ENCODE data around the gene CYB5A. TPM values are rescaled to one million over a fixed set of nuclear protein-coding genes. Genes with fewer than 3 reads are reported as not detected.
A peak's percentile ranks its signal among the peaks of the same experiment; 100 is the strongest.

CYB5A gene
- total RNA-seq, 4 donors from 2014 or later, result 34.0 to 236 (median 173) TPM

GRCh38 chr18:74233933-74234325 is 57.8 kb downstream of the CYB5A start:
- Histone ChIP-seq H3K9me3 (no peaks in the 10 kb centered on the region), H3K27me3 (no peaks in the 10 kb centered on the region), H3K27ac (peak overlapping the region; percentile 75 to 90 (median 88)), H3K4me3 (no peak overlapping the region), H3K4me1 (peaks cover 11 to 34% (median 18%) of the 10 kb centered on the region in 4 donors), H3K36me3 (no peaks in the 10 kb centered on the region)
- intact Hi-C loops (cut with DNase I; ENCODE audit: low total_unique reads) (loop anchor here (2.0 kb wide), 1 partner anchor 51 kb away; no protein-coding TSS in a partner anchor), in situ Hi-C loops (cut with MboI; ENCODE audit: low pct_ligation_motif_present in 1 of 4, low pct_unique_long_range_greater_than_20kb in 1 of 4, low sequenced_read_pairs in 3 of 4) (no loop called here)
- 17 to 24% methylated on average over 1 to 3 of the region's 3 CpGs for WGBS, 2 donors (ENCODE audit: low coverage in 1 of 2)
- TF ChIP-seq POLR2AphosphoS5 (IDR thresholded peaks at IDR 0.05) (no peak), EP300 (IDR thresholded peaks at IDR 0.05; ENCODE audit: low read depth) (no peak), POLR2A (IDR thresholded peaks at IDR 0.05) (no peak), CTCF (IDR thresholded peaks at IDR 0.05) (no peak)
- no peak for DNase-seq

- intact Hi-C loops (cut with DNase I; ENCODE audit: low total_unique reads), result no loop called here
These were observed 60.6 kb downstream of the CYB5A start for GRCh38 chr18:74230922-74231714.

GRCh38 chr18:74229891-74230290 is 61.9 kb downstream of the CYB5A start:
- TF ChIP-seq POLR2A (IDR thresholded peaks at IDR 0.05) (no peak), POLR2AphosphoS5 (IDR thresholded peaks at IDR 0.05) (no peak), EP300 (IDR thresholded peaks at IDR 0.05; ENCODE audit: low read depth) (no peak), CTCF (IDR thresholded peaks at IDR 0.05) (no peak)
- H3K36me3 ChIP-seq, result no peaks in the 10 kb centered on the region
- H3K9me3 ChIP-seq, result no peaks in the 10 kb centered on the region
- DNase-seq, result no peak
- no peak overlapping the region for H3K4me3 ChIP-seq
- intact Hi-C loops (cut with DNase I; ENCODE audit: low total_unique reads), result no loop called here
- 89 to 92% methylated on average over 2 to 10 of the region's 10 CpGs for WGBS, 2 donors (ENCODE audit: low coverage in 1 of 2)
- in situ Hi-C loops (cut with MboI; ENCODE audit: low pct_ligation_motif_present in 1 of 4, low pct_unique_long_range_greater_than_20kb in 1 of 4, low sequenced_read_pairs in 3 of 4), result no loop called here
- H3K27me3 ChIP-seq, result no peaks in the 10 kb centered on the region
- H3K27ac ChIP-seq, result no peak overlapping the region
- peaks cover 3 to 23% (median 13%) of the 10 kb centered on the region in 4 donors for H3K4me1 ChIP-seq

More at GRCh38 chr18:74230922-74231714, 60.6 kb downstream of the CYB5A start:
- Histone ChIP-seq H3K36me3 (no peaks in the 10 kb centered on the region), H3K9me3 (no peaks in the 10 kb centered on the region), H3K27ac (no peak overlapping the region), H3K4me3 (no peak overlapping the region), H3K4me1 (peaks cover 11 to 34% (median 18%) of the 10 kb centered on the region in 4 donors), H3K27me3 (no peaks in the 10 kb centered on the region)
- TF ChIP-seq EP300 (IDR thresholded peaks at IDR 0.05; ENCODE audit: low read depth) (no peak), CTCF (IDR thresholded peaks at IDR 0.05) (no peak), POLR2AphosphoS5 (IDR thresholded peaks at IDR 0.05) (no peak), POLR2A (IDR thresholded peaks at IDR 0.05) (no peak)
- 75 to 78% methylated on average over 5 to 7 of the region's 7 CpGs for WGBS, 2 donors (ENCODE audit: low coverage in 1 of 2)
- in situ Hi-C loops (cut with MboI; ENCODE audit: low pct_ligation_motif_present in 1 of 4, low pct_unique_long_range_greater_than_20kb in 1 of 4, low sequenced_read_pairs in 3 of 4), result no loop called here
- no peak for DNase-seq

- no peak overlapping the region for H3K4me3 ChIP-seq
- no peak for DNase-seq
- WGBS, 2 donors (ENCODE audit: low coverage in 1 of 2), result 91 to 92% methylated on average over 2 to 3 of the region's 3 CpGs
- TF ChIP-seq POLR2AphosphoS5 (IDR thresholded peaks at IDR 0.05) (no peak), CTCF (IDR thresholded peaks at IDR 0.05) (no peak), EP300 (IDR thresholded peaks at IDR 0.05; ENCODE audit: low read depth) (no peak), POLR2A (IDR thresholded peaks at IDR 0.05) (no peak)
- no peaks in the 10 kb centered on the region for H3K9me3 ChIP-seq
- H3K36me3 ChIP-seq, result no peaks in the 10 kb centered on the region
- peaks cover 0 to 16% (median 7%) of the 10 kb centered on the region in 4 donors for H3K4me1 ChIP-seq
- H3K27ac ChIP-seq, result no peak overlapping the region
- H3K27me3 ChIP-seq, result no peaks in the 10 kb centered on the region
- in situ Hi-C loops (cut with MboI; ENCODE audit: low pct_ligation_motif_present in 1 of 4, low pct_unique_long_range_greater_than_20kb in 1 of 4, low sequenced_read_pairs in 3 of 4) (no loop called here), intact Hi-C loops (cut with DNase I; ENCODE audit: low total_unique reads) (no loop called here)
These were observed 62.8 kb downstream of the CYB5A start for GRCh38 chr18:74229005-74229404.
